SK-N-SH treated with all-trans-retinoic acid at 6 μM for 48 hours (cell line): Measurements from ENCODE around the gene CRYBA2.

Source experiments
- ATAC-seq: fragments of 200-7000 bp; cut with Tn5 transposase; 3 replicates; pipeline ENCODE4 v1.9.1; 2020; ENCODE audit warnings: mild to moderate bottlenecking, moderate library complexity
- ARNTL ChIP-seq: fragments of 450-650 bp; formaldehyde crosslinking; IDR thresholded peaks from 2 replicates; pipeline ENCODE4 v1.5.0; 2020; ENCODE audit warnings: low read depth, mild to moderate bottlenecking, moderate library complexity, borderline replicate concordance
- BACH2 ChIP-seq: fragments of 250-450 bp; sonication (Bioruptor Pico); IDR thresholded peaks from 2 replicates; pipeline ENCODE4 v1.9.0; 2021; ENCODE audit warnings: mild to moderate bottlenecking, borderline replicate concordance
- CSDC2 ChIP-seq: fragments of 250-450 bp; sonication (Bioruptor Pico); IDR thresholded peaks from 2 replicates; pipeline ENCODE4 v1.5.0; 2020; ENCODE audit warnings: mild to moderate bottlenecking, moderate library complexity
- ESRRG ChIP-seq: fragments of 250-450 bp; sonication (Bioruptor Pico); IDR thresholded peaks from 2 replicates; pipeline ENCODE4 v1.6.1; 2021; ENCODE audit warnings: mild to moderate bottlenecking
- GLIS3 ChIP-seq: fragments of 250-450 bp; sonication (Bioruptor Pico); IDR thresholded peaks from 2 replicates; pipeline ENCODE4 v1.5.0; 2020; ENCODE audit warnings: mild to moderate bottlenecking, moderate library complexity
- OSR1 ChIP-seq: fragments of 250-450 bp; sonication (Bioruptor Pico); IDR thresholded peaks from 2 replicates; pipeline ENCODE4 v1.8.0; 2022; ENCODE audit warnings: moderate library complexity, mild to moderate bottlenecking, inconsistent platforms
- PATZ1 ChIP-seq: fragments of 250-450 bp; sonication (Bioruptor Pico); IDR thresholded peaks from 2 replicates; pipeline ENCODE4 v1.8.0; 2020; ENCODE audit warnings: mild to moderate bottlenecking, moderate library complexity, borderline replicate concordance
- POU6F1 ChIP-seq: fragments of 250-450 bp; sonication (Bioruptor Pico); IDR thresholded peaks from 2 replicates; pipeline ENCODE4 v1.8.0; 2021; ENCODE audit warnings: low read depth, mild to moderate bottlenecking, moderate library complexity, borderline replicate concordance
- PPARA ChIP-seq: fragments of 250-450 bp; sonication (Bioruptor Pico); IDR thresholded peaks from 2 replicates; pipeline ENCODE4 v1.5.0; 2020; ENCODE audit warnings: mild to moderate bottlenecking, borderline replicate concordance
- RARB ChIP-seq: fragments of 250-450 bp; sonication (Bioruptor Pico); IDR thresholded peaks from 2 replicates; pipeline ENCODE4 v1.8.0; 2021; ENCODE audit warnings: mild to moderate bottlenecking, moderate library complexity
- TCF4 ChIP-seq: fragments of 250-450 bp; sonication (Bioruptor Pico); IDR thresholded peaks from 2 replicates; pipeline ENCODE4 v1.8.0; 2021; ENCODE audit warnings: mild to moderate bottlenecking, moderate library complexity, borderline replicate concordance
- TOX ChIP-seq: fragments of 250-450 bp; sonication (Bioruptor Pico); IDR thresholded peaks from 2 replicates; pipeline ENCODE4 v1.8.0; 2021; ENCODE audit warnings: mild to moderate bottlenecking, moderate library complexity, borderline replicate concordance
- ZFP3 ChIP-seq: fragments of 250-450 bp; sonication (Bioruptor Pico); IDR thresholded peaks from 2 replicates; pipeline ENCODE4 v1.5.0; 2020; ENCODE audit warnings: mild to moderate bottlenecking, moderate library complexity
- ZFP30 ChIP-seq: fragments of 450-650 bp; formaldehyde crosslinking; IDR thresholded peaks from 2 replicates; pipeline ENCODE4 v1.5.0; 2022; ENCODE audit warnings: mild to moderate bottlenecking, moderate library complexity
- ZNF565 ChIP-seq: fragments of 450-650 bp; formaldehyde crosslinking; conservative IDR thresholded peaks from 2 replicates; pipeline ENCODE4 v1.5.0; 2020; ENCODE audit warnings: low read depth, mild to moderate bottlenecking, moderate library complexity
- ZNF70 ChIP-seq: fragments of 450-650 bp; formaldehyde crosslinking; IDR thresholded peaks from 2 replicates; pipeline ENCODE4 v1.5.0; 2020; ENCODE audit warnings: mild to moderate bottlenecking, moderate library complexity
- ZNF8 ChIP-seq: fragments of 450-650 bp; formaldehyde crosslinking; IDR thresholded peaks from 2 replicates; pipeline ENCODE4 v1.5.0; 2020; ENCODE audit warnings: mild to moderate bottlenecking, moderate library complexity
- TF ChIP-seq, protein P1 (sequence below): fragments of 250-450 bp; sonication (Bioruptor Pico); IDR thresholded peaks from 2 replicates; pipeline ENCODE4 v1.5.1; 2020; ENCODE audit warnings: low read depth, mild to moderate bottlenecking, moderate library complexity
- TF ChIP-seq, protein P2 (sequence below): fragments of 250-450 bp; sonication (Bioruptor Pico); IDR thresholded peaks from 2 replicates; pipeline ENCODE4 v1.5.1; 2021; ENCODE audit warnings: mild to moderate bottlenecking, moderate library complexity
- TF ChIP-seq, protein P3 (sequence below): fragments of 250-450 bp; sonication (Bioruptor Pico); IDR thresholded peaks from 2 replicates; pipeline ENCODE4 v1.5.0; 2020; ENCODE audit warnings: mild to moderate bottlenecking, moderate library complexity

Gene CRYBA2

GRCh38 chr2:218985021-218985324 lies 8.2 kb downstream of the CRYBA2 start, which contains the start of gene FEV:
TSS of gene FEV (minus strand) at chr2:218985184. CDS start at chr2:218985075, 109 bp downstream.
- no peak for TF ChIP-seq ZFP30 (CRISPR knock-in tag)
- no peak for TF ChIP-seq RARB (CRISPR knock-in tag)
- ATAC-seq, result no peak

- ATAC-seq, result peak; percentile 10
- TF ChIP-seq TCF4 (no peak), PPARA (CRISPR knock-in tag) (no peak), ZFP3 (CRISPR knock-in tag) (no peak), ZNF8 (CRISPR knock-in tag) (no peak), RARB (CRISPR knock-in tag) (no peak), ZFP30 (CRISPR knock-in tag) (no peak), ESRRG (no peak), ZNF565 (CRISPR knock-in tag) (no peak), CSDC2 (CRISPR knock-in tag) (no peak), PATZ1 (CRISPR knock-in tag) (no peak), ARNTL (no peak), BACH2 (no peak), ZNF70 (no peak), TOX (CRISPR knock-in tag) (no peak)
- TF ChIP-seq, protein P1, sequence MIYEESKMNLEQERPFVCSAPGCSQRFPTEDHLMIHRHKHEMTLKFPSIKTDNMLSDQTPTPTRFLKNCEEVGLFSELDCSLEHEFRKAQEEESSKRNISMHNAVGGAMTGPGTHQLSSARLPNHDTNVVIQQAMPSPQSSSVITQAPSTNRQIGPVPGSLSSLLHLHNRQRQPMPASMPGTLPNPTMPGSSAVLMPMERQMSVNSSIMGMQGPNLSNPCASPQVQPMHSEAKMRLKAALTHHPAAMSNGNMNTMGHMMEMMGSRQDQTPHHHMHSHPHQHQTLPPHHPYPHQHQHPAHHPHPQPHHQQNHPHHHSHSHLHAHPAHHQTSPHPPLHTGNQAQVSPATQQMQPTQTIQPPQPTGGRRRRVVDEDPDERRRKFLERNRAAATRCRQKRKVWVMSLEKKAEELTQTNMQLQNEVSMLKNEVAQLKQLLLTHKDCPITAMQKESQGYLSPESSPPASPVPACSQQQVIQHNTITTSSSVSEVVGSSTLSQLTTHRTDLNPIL, result no peak
- TF ChIP-seq, protein P2, sequence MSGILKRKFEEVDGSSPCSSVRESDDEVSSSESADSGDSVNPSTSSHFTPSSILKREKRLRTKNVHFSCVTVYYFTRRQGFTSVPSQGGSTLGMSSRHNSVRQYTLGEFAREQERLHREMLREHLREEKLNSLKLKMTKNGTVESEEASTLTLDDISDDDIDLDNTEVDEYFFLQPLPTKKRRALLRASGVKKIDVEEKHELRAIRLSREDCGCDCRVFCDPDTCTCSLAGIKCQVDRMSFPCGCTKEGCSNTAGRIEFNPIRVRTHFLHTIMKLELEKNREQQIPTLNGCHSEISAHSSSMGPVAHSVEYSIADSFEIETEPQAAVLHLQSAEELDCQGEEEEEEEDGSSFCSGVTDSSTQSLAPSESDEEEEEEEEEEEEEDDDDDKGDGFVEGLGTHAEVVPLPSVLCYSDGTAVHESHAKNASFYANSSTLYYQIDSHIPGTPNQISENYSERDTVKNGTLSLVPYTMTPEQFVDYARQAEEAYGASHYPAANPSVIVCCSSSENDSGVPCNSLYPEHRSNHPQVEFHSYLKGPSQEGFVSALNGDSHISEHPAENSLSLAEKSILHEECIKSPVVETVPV (CRISPR knock-in tag), result no peak
- TF ChIP-seq, protein P3, sequence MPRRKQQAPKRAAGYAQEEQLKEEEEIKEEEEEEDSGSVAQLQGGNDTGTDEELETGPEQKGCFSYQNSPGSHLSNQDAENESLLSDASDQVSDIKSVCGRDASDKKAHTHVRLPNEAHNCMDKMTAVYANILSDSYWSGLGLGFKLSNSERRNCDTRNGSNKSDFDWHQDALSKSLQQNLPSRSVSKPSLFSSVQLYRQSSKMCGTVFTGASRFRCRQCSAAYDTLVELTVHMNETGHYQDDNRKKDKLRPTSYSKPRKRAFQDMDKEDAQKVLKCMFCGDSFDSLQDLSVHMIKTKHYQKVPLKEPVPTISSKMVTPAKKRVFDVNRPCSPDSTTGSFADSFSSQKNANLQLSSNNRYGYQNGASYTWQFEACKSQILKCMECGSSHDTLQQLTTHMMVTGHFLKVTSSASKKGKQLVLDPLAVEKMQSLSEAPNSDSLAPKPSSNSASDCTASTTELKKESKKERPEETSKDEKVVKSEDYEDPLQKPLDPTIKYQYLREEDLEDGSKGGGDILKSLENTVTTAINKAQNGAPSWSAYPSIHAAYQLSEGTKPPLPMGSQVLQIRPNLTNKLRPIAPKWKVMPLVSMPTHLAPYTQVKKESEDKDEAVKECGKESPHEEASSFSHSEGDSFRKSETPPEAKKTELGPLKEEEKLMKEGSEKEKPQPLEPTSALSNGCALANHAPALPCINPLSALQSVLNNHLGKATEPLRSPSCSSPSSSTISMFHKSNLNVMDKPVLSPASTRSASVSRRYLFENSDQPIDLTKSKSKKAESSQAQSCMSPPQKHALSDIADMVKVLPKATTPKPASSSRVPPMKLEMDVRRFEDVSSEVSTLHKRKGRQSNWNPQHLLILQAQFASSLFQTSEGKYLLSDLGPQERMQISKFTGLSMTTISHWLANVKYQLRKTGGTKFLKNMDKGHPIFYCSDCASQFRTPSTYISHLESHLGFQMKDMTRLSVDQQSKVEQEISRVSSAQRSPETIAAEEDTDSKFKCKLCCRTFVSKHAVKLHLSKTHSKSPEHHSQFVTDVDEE (CRISPR knock-in tag), result no peak
Measured at GRCh38 chr2:218984239-218985020, 8.8 kb downstream of the CRYBA2 start.

DNA sequence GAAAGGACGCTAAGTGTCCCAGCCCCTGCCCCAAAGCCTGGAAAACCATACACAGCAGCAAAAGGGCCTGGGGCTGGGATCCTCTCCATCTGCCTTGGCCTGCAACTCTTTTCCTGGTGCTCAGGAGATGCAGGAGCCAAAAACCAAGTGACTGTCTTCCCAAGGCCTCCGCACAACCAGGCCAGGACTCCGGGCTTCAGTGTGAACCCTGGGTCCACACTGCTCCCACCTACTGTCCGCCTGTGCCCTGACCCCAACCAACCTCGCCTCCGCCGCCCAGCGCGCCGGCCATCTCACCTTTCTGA lies 9.3 kb downstream of the CRYBA2 start:
- no peak for ATAC-seq
- TF ChIP-seq, protein P3 (CRISPR knock-in tag), result no peak
- TF ChIP-seq POU6F1 (no peak), GLIS3 (no peak), ZFP3 (CRISPR knock-in tag) (no peak), ZNF8 (CRISPR knock-in tag) (no peak), OSR1 (CRISPR knock-in tag) (no peak), ARNTL (no peak)
- TF ChIP-seq, all 23 proteins: peak for 0
